HG03280 (cell line): ENCODE measurements around the gene NBPF19.
"Not testable (repeated sequence)": the region's sequence is repeated elsewhere in the genome, so short reads cannot be mapped to it uniquely, and the experiment has no call there.

ENCODE experiments used
- ATAC-seq: cut with Tn5 transposase; IDR thresholded peaks from one replicate; pipeline ENCODE4 v1.9.1; 2021; ENCODE audit warnings: mild to moderate bottlenecking, moderate library complexity; ENCODE audit not compliant: unreplicated experiment

The NBPF19 gene, protein sequence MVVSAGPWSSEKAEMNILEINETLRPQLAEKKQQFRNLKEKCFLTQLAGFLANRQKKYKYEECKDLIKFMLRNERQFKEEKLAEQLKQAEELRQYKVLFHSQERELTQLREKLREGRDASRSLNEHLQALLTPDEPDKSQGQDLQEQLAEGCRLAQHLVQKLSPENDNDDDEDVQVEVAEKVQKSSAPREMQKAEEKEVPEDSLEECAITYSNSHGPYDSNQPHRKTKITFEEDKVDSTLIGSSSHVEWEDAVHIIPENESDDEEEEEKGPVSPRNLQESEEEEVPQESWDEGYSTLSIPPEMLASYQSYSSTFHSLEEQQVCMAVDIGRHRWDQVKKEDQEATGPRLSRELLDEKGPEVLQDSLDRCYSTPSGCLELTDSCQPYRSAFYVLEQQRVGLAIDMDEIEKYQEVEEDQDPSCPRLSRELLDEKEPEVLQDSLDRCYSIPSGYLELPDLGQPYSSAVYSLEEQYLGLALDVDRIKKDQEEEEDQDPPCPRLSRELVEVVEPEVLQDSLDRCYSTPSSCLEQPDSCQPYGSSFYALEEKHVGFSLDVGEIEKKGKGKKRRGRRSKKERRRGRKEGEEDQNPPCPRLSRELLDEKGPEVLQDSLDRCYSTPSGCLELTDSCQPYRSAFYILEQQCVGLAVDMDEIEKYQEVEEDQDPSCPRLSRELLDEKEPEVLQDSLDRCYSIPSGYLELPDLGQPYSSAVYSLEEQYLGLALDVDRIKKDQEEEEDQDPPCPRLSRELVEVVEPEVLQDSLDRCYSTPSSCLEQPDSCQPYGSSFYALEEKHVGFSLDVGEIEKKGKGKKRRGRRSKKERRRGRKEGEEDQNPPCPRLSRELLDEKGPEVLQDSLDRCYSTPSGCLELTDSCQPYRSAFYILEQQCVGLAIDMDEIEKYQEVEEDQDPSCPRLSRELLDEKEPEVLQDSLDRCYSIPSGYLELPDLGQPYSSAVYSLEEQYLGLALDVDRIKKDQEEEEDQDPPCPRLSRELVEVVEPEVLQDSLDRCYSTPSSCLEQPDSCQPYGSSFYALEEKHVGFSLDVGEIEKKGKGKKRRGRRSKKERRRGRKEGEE (N-terminal part only)

DNA sequence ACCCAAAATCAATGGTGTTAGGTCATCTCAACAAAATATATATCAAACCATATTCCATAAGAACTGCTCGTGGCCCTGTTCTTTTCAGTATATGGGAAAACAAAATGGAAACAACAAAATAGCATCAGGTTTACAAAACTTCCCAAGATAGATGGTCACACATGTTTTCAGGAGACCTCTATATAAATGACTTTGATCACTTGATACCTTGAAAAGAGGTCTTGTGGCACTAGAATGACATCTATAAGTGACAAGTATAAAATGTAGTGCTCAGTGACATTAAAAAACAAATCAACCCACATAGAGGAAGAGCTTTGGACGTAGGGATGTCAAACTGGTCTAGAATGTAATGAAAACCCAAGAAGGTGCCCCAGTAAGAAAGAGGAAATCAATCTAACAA, at the start of gene NBPF19:
Gene NBPF19 (plus strand): TSS at position 301 of the 400 bp plus-strand sequence. CDS start 888 bp downstream, outside the sequence.
- ATAC-seq, result not testable (repeated sequence)

DNA sequence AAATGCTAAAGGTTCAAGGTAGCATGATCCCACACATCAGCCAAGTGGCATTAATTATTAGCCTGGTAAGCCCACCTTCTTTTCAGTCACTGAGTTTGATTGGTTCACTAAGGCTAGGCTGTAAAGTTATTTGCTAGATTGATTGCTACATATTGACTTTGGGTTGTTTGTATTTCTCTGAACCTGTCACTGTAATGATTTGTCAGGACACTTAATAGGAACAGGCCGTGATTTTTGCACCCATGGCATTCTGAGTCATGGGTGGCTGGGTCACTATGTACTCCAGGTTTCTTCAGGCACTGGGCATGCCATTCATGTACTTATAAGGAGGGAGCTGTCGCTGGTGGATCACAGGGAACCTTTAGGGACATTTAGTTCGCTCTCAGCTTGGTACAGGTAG, 46.5 kb upstream of the NBPF19 start:
- ATAC-seq, result not testable (repeated sequence)

DNA sequence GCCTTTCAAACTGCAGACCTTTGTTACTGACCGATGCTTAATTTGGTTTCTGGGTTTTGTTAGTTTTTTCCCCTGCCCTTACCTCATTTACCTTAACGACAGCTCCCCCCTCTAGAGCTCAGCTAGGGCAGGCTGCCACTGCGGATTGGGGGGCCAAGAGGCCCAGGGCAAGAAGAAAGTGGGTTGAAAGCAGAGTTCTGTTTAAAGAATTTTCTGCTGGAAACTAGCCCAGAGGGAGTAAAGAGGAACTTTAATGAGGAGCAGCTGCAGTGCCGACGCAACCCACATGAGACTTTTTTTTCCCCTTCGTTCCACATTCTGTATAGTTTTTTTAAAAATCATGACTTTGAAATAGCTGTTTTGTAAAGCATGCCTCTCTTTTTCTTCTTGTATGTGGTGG, 29.4 kb upstream of the NBPF19 start:
- not testable (repeated sequence) for ATAC-seq

DNA sequence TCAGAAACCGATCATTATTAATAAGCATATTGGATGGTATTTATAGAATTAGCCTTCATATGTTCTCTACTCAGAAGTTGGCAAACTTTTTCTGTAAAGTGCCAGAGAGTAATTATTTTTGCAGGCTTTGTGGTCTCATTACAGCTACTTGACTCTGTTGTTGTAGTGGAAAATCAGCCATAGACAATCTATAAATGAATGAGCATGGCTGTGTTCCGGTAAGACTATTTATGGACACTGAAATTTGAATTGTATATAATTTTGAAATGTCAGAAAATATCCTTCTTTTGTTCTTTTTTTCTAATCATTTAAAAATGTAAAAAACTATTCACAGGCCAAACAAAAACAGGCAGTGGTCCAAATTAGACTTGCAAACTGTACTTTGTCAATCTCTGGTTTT, 22.6 kb upstream of the NBPF19 start:
- not testable (repeated sequence) for ATAC-seq

DNA sequence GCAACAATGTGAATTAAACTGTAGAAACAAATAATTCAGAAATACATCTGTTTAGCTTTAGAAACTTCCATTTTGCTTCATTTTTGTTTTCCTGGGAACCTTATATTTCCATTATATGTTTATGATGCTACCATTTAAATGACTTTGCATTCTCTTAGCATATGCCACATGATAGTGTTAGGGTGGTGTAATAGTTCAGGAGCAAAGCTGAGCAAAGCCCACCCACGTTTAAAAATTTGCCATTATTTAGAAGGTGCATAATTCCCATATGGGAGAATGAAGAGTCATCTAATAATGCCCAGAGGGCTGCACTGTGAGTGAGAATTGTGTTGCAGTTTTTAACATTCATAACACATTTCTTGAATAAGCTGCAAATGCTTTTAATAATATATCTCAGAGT, 22.2 kb upstream of the NBPF19 start:
- not testable (repeated sequence) for ATAC-seq

DNA sequence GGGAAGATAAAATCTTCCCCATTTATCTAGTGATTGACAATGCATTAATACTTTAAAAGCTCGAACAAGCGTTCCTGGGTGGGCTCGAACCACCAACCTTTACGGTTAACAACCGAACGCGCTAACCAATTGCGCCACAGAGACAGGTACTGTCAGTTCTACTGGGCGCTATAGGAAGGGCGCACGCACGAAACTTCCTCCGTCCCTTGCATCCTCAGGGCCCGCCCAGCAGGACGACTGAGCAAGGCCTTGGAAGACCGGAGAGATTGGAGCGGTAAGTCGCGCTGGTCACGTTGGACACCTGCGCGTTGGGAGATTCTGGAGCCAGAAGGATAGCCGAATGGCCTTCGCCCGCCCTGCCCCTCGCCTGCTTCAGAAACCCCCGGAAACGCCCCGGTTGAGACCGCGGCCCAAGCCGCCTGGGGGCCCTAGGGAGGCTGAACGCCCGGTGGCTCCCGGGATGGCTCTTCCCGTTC, 83.5 kb downstream of the NBPF19 start:
- not testable (repeated sequence) for ATAC-seq

DNA sequence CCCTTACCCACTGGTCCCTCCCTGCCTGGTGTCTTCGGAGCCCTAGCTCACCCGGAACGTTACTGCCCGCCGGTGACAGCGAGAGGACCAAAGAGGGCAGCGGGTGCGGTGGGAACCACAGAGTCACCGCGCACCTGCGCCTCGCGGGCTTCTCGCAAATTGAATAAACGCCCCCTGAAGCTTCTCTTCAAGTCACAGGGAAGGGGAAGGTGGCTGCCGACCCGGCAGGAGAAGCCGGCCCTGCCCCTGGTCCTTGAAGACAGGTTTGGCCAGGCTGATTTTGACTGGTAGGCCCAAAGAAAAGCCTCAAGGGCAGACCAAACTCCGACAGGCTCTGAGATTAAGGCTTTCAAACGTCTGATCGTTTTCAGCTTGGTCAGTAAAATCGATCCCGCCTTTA, 87.0 kb downstream of the NBPF19 start:
- ATAC-seq, result not testable (repeated sequence)

DNA sequence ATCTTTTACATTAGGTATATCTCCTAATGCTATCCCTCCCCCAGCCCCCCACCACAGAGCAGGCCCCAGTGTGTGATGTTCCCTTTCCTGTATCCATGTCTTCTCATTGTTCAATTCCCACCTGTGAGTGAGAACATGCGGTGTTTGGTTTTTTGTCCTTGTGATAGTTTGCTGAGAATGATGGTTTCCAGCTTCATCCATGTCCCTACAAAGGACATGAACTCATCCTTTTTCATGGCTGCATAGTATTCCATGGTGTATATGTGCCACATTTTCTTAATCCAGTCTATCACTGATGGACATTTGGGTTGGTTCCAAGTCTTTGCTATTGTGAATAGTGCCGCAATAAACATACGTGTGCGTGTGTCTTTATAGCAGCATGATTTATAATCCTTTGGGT, 90.6 kb downstream of the NBPF19 start:
- not testable (repeated sequence) for ATAC-seq

DNA sequence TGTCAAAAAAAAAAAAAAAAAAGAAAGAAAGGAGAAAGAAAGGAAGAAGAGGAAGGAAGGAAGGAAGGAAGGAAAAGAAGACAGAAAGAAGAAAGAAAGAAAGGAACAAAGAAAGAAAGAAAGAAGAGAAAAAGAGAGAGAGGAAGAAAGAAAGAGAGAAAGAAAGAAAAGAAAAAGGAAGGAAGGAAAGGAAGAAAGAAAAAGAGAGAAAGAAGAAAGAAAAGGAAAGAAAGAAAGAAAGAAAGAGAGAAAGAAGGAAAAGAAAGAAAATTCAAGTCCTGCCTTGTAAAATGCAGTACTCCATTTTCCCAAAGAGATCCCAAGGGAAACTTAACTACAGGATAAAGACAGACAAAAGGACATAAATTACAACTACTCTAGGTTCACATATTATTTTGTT, 97.9 kb downstream of the NBPF19 start:
- not testable (repeated sequence) for ATAC-seq

DNA sequence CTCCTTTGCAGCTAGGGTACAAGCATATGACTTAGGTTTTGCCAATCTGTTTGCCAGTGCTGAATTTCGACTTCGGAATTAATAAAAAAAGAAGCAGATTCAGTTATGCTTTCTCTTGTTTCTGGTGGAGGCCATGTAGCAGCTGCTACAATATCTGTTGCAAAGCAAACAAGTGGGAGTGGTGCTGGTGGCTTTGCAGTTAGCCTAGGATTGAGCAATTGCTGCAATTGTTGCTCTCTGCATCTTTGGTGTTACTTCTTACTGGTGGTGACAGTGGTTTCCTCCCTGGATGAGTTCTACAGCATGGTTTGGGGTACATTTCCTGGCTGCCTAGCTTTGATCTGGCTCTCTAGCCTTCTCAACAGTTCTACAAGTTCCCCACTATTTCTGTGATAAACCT, 110.7 kb downstream of the NBPF19 start:
- not testable (repeated sequence) for ATAC-seq
